ENCODE data around the gene KRTAP2-3. TPM values are rescaled to one million over a fixed set of nuclear protein-coding genes. Genes with fewer than 3 reads are reported as not detected.
"Not testable (repeated sequence)": the region's sequence is repeated elsewhere in the genome, so short reads cannot be mapped to it uniquely, and the experiment has no call there.

The KRTAP2-3 gene
- total RNA-seq, 2 experiments from 2014 or later = not detected

DNA sequence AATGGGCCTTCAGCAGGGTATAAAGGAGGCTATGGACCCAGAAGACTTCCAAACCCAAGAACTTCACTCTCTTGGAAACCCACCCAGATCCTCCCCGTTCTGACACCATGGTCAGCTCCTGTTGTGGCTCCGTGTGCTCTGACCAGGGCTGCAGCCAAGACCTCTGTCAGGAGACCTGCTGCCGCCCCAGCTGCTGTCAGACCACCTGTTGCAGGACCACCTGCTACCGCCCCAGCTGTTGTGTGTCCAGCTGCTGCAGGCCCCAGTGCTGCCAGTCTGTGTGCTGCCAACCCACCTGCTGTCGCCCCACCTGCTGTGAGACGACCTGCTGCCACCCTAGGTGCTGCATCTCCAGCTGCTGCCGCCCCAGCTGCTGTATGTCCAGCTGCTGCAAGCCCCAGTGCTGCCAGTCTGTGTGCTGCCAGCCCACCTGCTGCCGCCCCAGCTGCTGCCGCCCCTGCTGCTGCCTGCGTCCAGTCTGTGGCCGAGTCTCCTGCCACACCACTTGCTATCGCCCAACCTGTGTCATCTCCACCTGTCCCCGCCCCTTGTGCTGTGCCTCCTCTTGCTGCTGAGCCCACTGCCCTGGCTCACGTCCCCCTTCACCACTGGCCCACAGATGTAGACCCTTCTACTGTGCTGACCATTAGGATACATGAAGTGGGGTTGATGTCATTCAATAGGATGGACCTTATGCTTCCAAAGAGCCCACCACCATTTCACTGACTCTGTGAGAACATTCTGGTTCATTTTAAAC, 24.4 kb upstream of the KRTAP2-3 start, which contains the start of gene KRTAP4-7:
Gene KRTAP4-7 (plus strand): TSS at position 51 of the 757 bp plus-strand sequence. CDS start 57 bp downstream, at position 108.
- ATAC-seq (ENCODE audit: low read depth); H3K4me3 Mint-ChIP-seq; H3K9me3 Mint-ChIP-seq; H3K27ac Mint-ChIP-seq; DNase-seq; H3K4me1 Mint-ChIP-seq; H3K36me3 Mint-ChIP-seq; POLR2A ChIA-PET; H3K27me3 Mint-ChIP-seq: not testable (repeated sequence)

GRCh38 chr17:41083427-41083826, 23.5 kb upstream of the KRTAP2-3 start:
- POLR2A ChIA-PET; ATAC-seq (ENCODE audit: low read depth); H3K9me3 Mint-ChIP-seq; H3K4me1 Mint-ChIP-seq; DNase-seq; H3K4me3 Mint-ChIP-seq; H3K36me3 Mint-ChIP-seq; H3K27ac Mint-ChIP-seq; H3K27me3 Mint-ChIP-seq: not testable (repeated sequence)

- ATAC-seq (ENCODE audit: low read depth) (no peak), DNase-seq (no peak)
- Mint-ChIP-seq H3K27ac (no peak overlapping the region), H3K9me3 (peaks cover 3% of the 10 kb centered on the region), H3K27me3 (no peaks in the 10 kb centered on the region), H3K36me3 (no peaks in the 10 kb centered on the region), H3K4me3 (no peak overlapping the region), H3K4me1 (no peaks in the 10 kb centered on the region)
- POLR2A ChIA-PET = no interaction called here
Observed at GRCh38 chr17:41082626-41083025, 22.7 kb upstream of the KRTAP2-3 start.

- no peak for DNase-seq
- POLR2A ChIA-PET = no interaction called here
- Mint-ChIP-seq H3K4me1 (no peaks in the 10 kb centered on the region), H3K9me3 (no peaks in the 10 kb centered on the region), H3K27me3 (peaks cover 16% of the 10 kb centered on the region), H3K36me3 (no peaks in the 10 kb centered on the region), H3K4me3 (no peak overlapping the region), H3K27ac (no peak overlapping the region)
- no peak for ATAC-seq (ENCODE audit: low read depth)
Observed at GRCh38 chr17:41076788-41077187, 16.9 kb upstream of the KRTAP2-3 start.

DNA sequence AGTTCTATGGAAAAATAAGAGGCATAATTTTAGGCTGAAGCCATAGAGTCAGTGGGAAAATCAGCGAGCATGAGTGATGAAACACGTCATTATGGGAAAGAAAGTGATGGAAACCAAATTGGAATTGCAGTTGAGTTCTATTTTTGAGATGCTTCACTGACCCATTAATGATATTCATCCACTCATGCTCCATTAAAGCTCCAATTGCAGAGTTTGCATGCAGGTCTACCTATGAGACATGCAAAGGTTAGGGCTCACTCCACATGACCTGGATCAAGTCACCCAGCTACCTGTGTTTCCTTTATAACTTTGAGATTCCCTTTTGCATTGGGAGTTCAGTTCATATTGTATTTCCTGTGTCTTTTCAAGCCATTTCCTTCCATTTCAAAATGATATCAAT, 13.8 kb upstream of the KRTAP2-3 start:
- no peak for DNase-seq
- no peak for ATAC-seq (ENCODE audit: low read depth)
- no peak overlapping the region for H3K4me3 Mint-ChIP-seq
- H3K27me3 Mint-ChIP-seq = peaks cover 16% of the 10 kb centered on the region
- POLR2A ChIA-PET = no interaction called here
- no peaks in the 10 kb centered on the region for H3K9me3 Mint-ChIP-seq
- peaks cover 2% of the 10 kb centered on the region for H3K4me1 Mint-ChIP-seq
- no peak overlapping the region for H3K27ac Mint-ChIP-seq
- no peaks in the 10 kb centered on the region for H3K36me3 Mint-ChIP-seq

GRCh38 chr17:41071606-41072360, 11.9 kb upstream of the KRTAP2-3 start:
- Mint-ChIP-seq H3K36me3 (no peaks in the 10 kb centered on the region), H3K9me3 (no peaks in the 10 kb centered on the region), H3K4me1 (peaks cover 2% of the 10 kb centered on the region), H3K4me3 (no peak overlapping the region), H3K27me3 (peaks cover 15% of the 10 kb centered on the region), H3K27ac (no peak overlapping the region)
- POLR2A ChIA-PET = no interaction called here
- DNase-seq = no peak
- ATAC-seq (ENCODE audit: low read depth) = no peak

GRCh38 chr17:41069031-41069430, 9.1 kb upstream of the KRTAP2-3 start:
- H3K27ac Mint-ChIP-seq = no peak overlapping the region
- H3K27me3 Mint-ChIP-seq = no peaks in the 10 kb centered on the region
- POLR2A ChIA-PET = no interaction called here
- DNase-seq (no peak), ATAC-seq (ENCODE audit: low read depth) (no peak)
- no peaks in the 10 kb centered on the region for H3K36me3 Mint-ChIP-seq
- no peak overlapping the region for H3K4me3 Mint-ChIP-seq
- no peaks in the 10 kb centered on the region for H3K9me3 Mint-ChIP-seq
- peaks cover 5% of the 10 kb centered on the region for H3K4me1 Mint-ChIP-seq

- no peak for ATAC-seq (ENCODE audit: low read depth)
- peaks cover 5% of the 10 kb centered on the region for H3K4me1 Mint-ChIP-seq
- H3K9me3 Mint-ChIP-seq = no peaks in the 10 kb centered on the region
- no peak overlapping the region for H3K27ac Mint-ChIP-seq
- no peaks in the 10 kb centered on the region for H3K27me3 Mint-ChIP-seq
- no peak for DNase-seq
- POLR2A ChIA-PET = no interaction called here
- no peaks in the 10 kb centered on the region for H3K36me3 Mint-ChIP-seq
- no peak overlapping the region for H3K4me3 Mint-ChIP-seq
Observed at GRCh38 chr17:41067281-41067680, 7.4 kb upstream of the KRTAP2-3 start.

DNA sequence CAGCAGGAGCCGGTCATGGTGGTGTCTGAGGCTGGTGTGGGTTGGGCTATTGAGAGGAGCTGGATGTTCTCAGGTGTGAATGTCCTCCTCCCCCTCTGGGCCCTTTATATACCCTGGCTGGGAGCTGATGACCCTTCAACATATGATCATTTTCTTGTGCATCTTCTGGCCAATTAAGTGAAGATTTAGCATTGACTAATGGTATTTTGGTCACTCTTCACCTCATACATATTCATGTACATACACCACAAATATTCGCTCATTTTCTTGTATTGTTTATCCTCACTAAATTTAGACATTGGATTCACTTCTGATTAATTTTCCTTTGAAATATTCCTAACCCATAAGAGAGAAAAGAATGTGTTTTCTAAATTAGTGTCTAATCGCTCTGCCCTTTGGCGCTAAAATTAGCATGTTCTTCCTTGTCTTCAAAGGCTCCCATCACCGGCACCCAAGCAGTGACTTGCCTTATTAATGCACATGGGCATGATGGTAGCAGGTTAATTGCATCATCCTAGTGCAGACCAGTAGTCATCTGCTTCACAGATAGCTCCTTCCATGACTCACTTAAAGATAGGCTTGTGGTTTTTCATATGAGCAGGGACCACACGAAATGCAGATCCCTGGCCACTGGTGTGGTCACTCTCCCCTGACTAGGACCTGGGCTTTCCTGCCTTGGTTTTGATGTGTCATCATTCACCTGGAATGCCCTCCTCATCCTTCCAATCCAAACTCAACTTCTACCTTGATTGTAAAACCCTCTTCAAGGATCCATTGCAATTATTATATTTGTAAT, 6.1 kb upstream of the KRTAP2-3 start, which contains the start of gene KRTAP2-4:
Gene KRTAP2-4 (minus strand): TSS at position 51 of the 796 bp plus-strand sequence. CDS start 34 bp downstream, at position 17.
- Mint-ChIP-seq H3K9me3 (no peaks in the 10 kb centered on the region), H3K4me3 (no peak within 1 kb of the TSS), H3K36me3 (no peaks in the 10 kb centered on the region), H3K4me1 (peaks cover 5% of the 10 kb centered on the region), H3K27ac (no peak within 1 kb of the TSS), H3K27me3 (peaks cover 4% of the 10 kb centered on the region)
- no peak for ATAC-seq (ENCODE audit: low read depth)
- POLR2A ChIA-PET = no interaction called here
- DNase-seq = no peak

DNA sequence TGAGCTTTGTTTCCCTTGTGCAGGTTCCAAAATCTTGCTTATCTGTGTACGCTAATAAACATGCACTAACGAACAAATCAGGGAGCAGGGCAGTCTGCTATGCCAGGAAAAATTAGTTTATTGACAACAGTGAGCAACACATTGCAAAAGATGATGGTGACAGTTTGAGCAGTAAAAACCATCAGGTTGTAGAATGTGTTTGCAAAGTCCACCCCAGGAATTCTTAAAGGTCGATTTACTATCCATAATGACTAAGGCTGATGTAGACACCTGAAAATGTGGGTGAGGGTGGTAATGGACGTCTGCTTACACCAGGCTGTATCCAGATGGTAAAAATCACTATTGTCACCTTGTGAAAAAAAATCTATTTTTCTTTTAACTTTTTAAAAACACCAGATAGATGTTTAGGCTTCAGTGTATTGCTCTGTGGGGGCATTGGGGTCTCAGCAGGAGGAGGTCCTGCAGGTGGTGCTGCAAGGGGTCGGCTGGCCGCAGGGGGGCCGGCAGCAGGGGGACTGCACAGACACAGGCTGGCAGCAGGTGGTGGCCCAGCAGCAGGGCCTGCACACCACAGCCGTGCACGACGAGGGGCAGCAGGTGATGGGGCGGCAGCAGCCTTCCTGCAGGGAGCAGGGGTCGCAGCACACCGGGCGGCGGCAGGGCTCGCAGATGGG, 5.2 kb upstream of the KRTAP2-3 start:
- POLR2A ChIA-PET; H3K9me3 Mint-ChIP-seq; H3K4me3 Mint-ChIP-seq; ATAC-seq (ENCODE audit: low read depth); DNase-seq; H3K4me1 Mint-ChIP-seq; H3K27ac Mint-ChIP-seq; H3K36me3 Mint-ChIP-seq: not testable (repeated sequence)
- H3K27me3 Mint-ChIP-seq = peaks cover 12% of the 10 kb centered on the region

- H3K4me1 Mint-ChIP-seq = peaks cover 5% of the 10 kb centered on the region
- no peak for DNase-seq
- H3K4me3 Mint-ChIP-seq = no peak overlapping the region
- H3K27ac Mint-ChIP-seq = no peak overlapping the region
- POLR2A ChIA-PET = no interaction called here
- H3K9me3 Mint-ChIP-seq = no peaks in the 10 kb centered on the region
- ATAC-seq (ENCODE audit: low read depth) = no peak
- H3K36me3 Mint-ChIP-seq = no peaks in the 10 kb centered on the region
- H3K27me3 Mint-ChIP-seq = peaks cover 18% of the 10 kb centered on the region
Observed at GRCh38 chr17:41064301-41064700, 4.4 kb upstream of the KRTAP2-3 start.

- Mint-ChIP-seq H3K4me3 (no peak overlapping the region), H3K4me1 (peaks cover 3% of the 10 kb centered on the region), H3K36me3 (no peaks in the 10 kb centered on the region), H3K27me3 (peaks cover 24% of the 10 kb centered on the region), H3K9me3 (no peaks in the 10 kb centered on the region), H3K27ac (no peak overlapping the region)
- POLR2A ChIA-PET = no interaction called here
- ATAC-seq (ENCODE audit: low read depth) (no peak), DNase-seq (no peak)
Observed at GRCh38 chr17:41063449-41063848, 3.5 kb upstream of the KRTAP2-3 start.

DNA sequence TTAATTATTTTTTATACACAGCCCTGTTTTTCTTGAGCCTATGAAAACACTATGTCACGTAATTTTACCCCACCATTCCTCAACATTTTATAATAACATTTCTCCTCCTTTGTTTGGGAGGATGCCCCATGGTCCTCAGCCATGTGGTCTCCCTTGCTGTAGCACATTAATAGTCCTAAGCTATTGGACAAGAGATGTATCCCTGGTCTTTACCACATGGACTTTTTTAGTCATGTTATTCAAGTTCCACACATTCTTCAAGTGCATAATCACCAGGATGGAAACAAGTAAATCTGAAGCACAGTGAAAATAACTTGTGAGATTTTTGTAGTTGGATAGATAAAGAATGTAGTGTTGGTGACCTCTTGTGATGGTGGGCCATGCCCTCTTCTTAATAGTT, 2.0 kb upstream of the KRTAP2-3 start:
- peaks cover 3% of the 10 kb centered on the region for H3K4me1 Mint-ChIP-seq
- DNase-seq = no peak
- POLR2A ChIA-PET = no interaction called here
- H3K9me3 Mint-ChIP-seq = no peaks in the 10 kb centered on the region
- H3K4me3 Mint-ChIP-seq = no peak overlapping the region
- peaks cover 28% of the 10 kb centered on the region for H3K27me3 Mint-ChIP-seq
- ATAC-seq (ENCODE audit: low read depth) = no peak
- no peak overlapping the region for H3K27ac Mint-ChIP-seq
- H3K36me3 Mint-ChIP-seq = no peaks in the 10 kb centered on the region
